OCI-LY7 (cell line): ENCODE measurements around the gene MSL3B.

Experiments used
- BruUV-seq: library from RNA; stranded (reverse); fragments of 400-500 nt; replicated peaks from 2 replicates; lab custom pipeline; 2021; lab: Mats Ljungman, UMichigan
- CTCF ChIA-PET: fragments of 300-600 bp; sonication (Branson Sonifier 250); formaldehyde crosslinking; loops from one replicate; lab custom pipeline; 2022; ENCODE audit warnings: antibody characterized with exemption; ENCODE audit not compliant: unreplicated experiment; lab: Charles Lee
- POLR2A ChIA-PET: fragments of 300-600 bp; sonication (Branson Sonifier 250); formaldehyde crosslinking; loops from one replicate; lab custom pipeline; 2022; ENCODE audit warnings: antibody characterized with exemption; lab: Charles Lee
- DNase-seq: peaks from one replicate; pipeline ENCODE4 v3.0.0-alpha.2; 2015; ENCODE audit warnings: low spot score
- H2AFZ ChIP-seq: fragments of 200-600 bp; sonication (generic), shearing (Covaris generic); 2 replicates; pipeline ENCODE4 v1.6.1; 2014; ENCODE audit warnings: mild to moderate bottlenecking, antibody characterized with exemption, low read length, moderate library complexity
- H3K27ac ChIP-seq: fragments of 200-600 bp; sonication (generic); 2 replicates; pipeline ENCODE4 v1.5.1; 2014; ENCODE audit warnings: mixed run types, low read depth, mild to moderate bottlenecking, moderate library complexity, low read length, inconsistent platforms; ENCODE audit not compliant: poor library complexity, severe bottlenecking
- H3K36me3 ChIP-seq: fragments of 200-600 bp; sonication (generic); 2 replicates; pipeline ENCODE4 v1.6.1; 2014; ENCODE audit warnings: mild to moderate bottlenecking, antibody characterized with exemption, low read length, moderate library complexity, mixed read lengths; ENCODE audit not compliant: insufficient read depth
- H3K4me1 ChIP-seq: fragments of 200-600 bp; sonication (generic); 2 replicates; pipeline ENCODE4 v1.5.1; 2014; ENCODE audit warnings: mild to moderate bottlenecking, low read length; ENCODE audit not compliant: insufficient read depth, poor library complexity, severe bottlenecking
- H3K4me2 ChIP-seq: fragments of 200-600 bp; sonication (generic); 2 replicates; pipeline ENCODE4 v1.6.1; 2014; ENCODE audit warnings: mild to moderate bottlenecking, low read length
- H3K4me3 ChIP-seq: fragments of 200-600 bp; sonication (generic); 2 replicates; pipeline ENCODE4 v1.5.1; 2014; ENCODE audit warnings: mild to moderate bottlenecking, low read depth, low read length; ENCODE audit not compliant: poor library complexity, severe bottlenecking
- H3K79me2 ChIP-seq: fragments of 200-600 bp; sonication (generic); 2 replicates; pipeline ENCODE4 v1.6.1; 2016; ENCODE audit warnings: low read depth, mild to moderate bottlenecking, low read length, moderate library complexity, mixed read lengths; ENCODE audit not compliant: insufficient read depth
- H3K9me2 ChIP-seq: fragments of 200-600 bp; sonication (generic); 2 replicates; pipeline ENCODE4 v1.6.1; 2016; ENCODE audit warnings: mild to moderate bottlenecking, low read length, mixed read lengths; ENCODE audit not compliant: insufficient read depth
- H3K9me3 ChIP-seq: fragments of 200-600 bp; sonication (generic); 2 replicates; pipeline ENCODE4 v1.6.1; 2014; ENCODE audit warnings: mild to moderate bottlenecking, mixed run types, low read length, mixed read lengths
- H4K20me1 ChIP-seq: fragments of 200-600 bp; sonication (generic); 2 replicates; pipeline ENCODE4 v1.6.1; 2014; ENCODE audit warnings: mild to moderate bottlenecking, antibody characterized with exemption, low read length, moderate library complexity, mixed read lengths; ENCODE audit not compliant: insufficient read depth
- CTCF ChIP-seq: fragments of 200-600 bp; sonication (generic); conservative IDR thresholded peaks from 2 replicates; pipeline ENCODE4 v1.5.1; 2014; ENCODE audit warnings: mild to moderate bottlenecking, antibody characterized with exemption, low read length, moderate library complexity, mixed read lengths
- EZH2phosphoT487 ChIP-seq: fragments of 200-600 bp; sonication (generic); IDR thresholded peaks from 2 replicates; pipeline ENCODE4 v1.6.1; 2018; ENCODE audit warnings: low read depth, borderline replicate concordance, mild to moderate bottlenecking, mixed run types, antibody characterized with exemption, low read length, moderate library complexity, mixed read lengths
- intact Hi-C: fragments of 100-400 bp; cut with micrococcal nuclease; formaldehyde crosslinking; loops from one replicate; pipeline ENCODE4 v1.10.0; 2022; ENCODE audit not compliant: unreplicated experiment

MSL3B gene

DNA sequence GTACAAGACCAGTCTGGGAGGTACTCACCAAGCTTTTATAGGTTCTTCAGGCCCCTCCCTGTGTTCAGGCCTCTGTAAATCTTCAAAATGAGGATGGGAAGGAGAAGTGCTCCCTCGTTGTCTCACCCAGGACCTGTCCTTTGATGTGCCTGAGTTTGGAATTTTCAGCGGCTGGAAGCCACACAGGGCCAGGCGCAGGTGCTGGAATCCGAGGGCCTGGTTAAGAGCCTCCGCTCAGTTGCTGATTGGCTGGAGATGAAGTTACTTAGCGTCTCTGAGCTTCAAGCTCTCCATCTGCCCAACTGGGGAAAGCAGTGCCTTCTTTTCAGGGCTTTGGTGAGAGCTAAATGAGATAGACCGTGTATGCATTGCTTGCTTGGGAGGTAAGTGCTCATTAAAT, 43.8 kb downstream of the MSL3B start:
- no peak overlapping the region for H3K4me2 ChIP-seq
- BruUV-seq = no TSS peak
- intact Hi-C loops = no loop called here
- no peaks in the 10 kb centered on the region for H3K4me1 ChIP-seq
- H2AFZ ChIP-seq = no peak overlapping the region
- H3K27ac ChIP-seq = no peak overlapping the region
- no peaks in the 10 kb centered on the region for H3K9me3 ChIP-seq
- TF ChIP-seq CTCF (no peak), EZH2phosphoT487 (no peak)
- no peak overlapping the region for H3K4me3 ChIP-seq
- POLR2A ChIA-PET = interaction anchor here (0.6 kb wide), 1 partner anchor 618 kb away, joined by 3 read pairs; no protein-coding TSS in a partner anchor
- CTCF ChIA-PET = no interaction called here
- no peaks in the 10 kb centered on the region for H3K9me2 ChIP-seq
- no peaks in the 10 kb centered on the region for H4K20me1 ChIP-seq
- H3K79me2 ChIP-seq = no peaks in the 10 kb centered on the region
- no peaks in the 10 kb centered on the region for H3K36me3 ChIP-seq
- DNase-seq = no peak

GRCh38 chr2:233823731-233824121, 44.5 kb downstream of the MSL3B start:
- H3K4me2 ChIP-seq = no peak overlapping the region
- no TSS peak for BruUV-seq
- no peak overlapping the region for H3K27ac ChIP-seq
- no peaks in the 10 kb centered on the region for H3K4me1 ChIP-seq
- CTCF ChIA-PET = no interaction called here
- intact Hi-C loops = no loop called here
- H3K9me2 ChIP-seq = no peaks in the 10 kb centered on the region
- no peak overlapping the region for H2AFZ ChIP-seq
- H3K4me3 ChIP-seq = no peak overlapping the region
- no peaks in the 10 kb centered on the region for H3K79me2 ChIP-seq
- POLR2A ChIA-PET = interaction anchor here (0.6 kb wide), 1 partner anchor 619 kb away, joined by 3 read pairs; no protein-coding TSS in a partner anchor
- H3K9me3 ChIP-seq = no peaks in the 10 kb centered on the region
- no peak for DNase-seq
- TF ChIP-seq CTCF = no peak
- no peak for TF ChIP-seq EZH2phosphoT487
- H4K20me1 ChIP-seq = no peaks in the 10 kb centered on the region
- no peaks in the 10 kb centered on the region for H3K36me3 ChIP-seq

DNA sequence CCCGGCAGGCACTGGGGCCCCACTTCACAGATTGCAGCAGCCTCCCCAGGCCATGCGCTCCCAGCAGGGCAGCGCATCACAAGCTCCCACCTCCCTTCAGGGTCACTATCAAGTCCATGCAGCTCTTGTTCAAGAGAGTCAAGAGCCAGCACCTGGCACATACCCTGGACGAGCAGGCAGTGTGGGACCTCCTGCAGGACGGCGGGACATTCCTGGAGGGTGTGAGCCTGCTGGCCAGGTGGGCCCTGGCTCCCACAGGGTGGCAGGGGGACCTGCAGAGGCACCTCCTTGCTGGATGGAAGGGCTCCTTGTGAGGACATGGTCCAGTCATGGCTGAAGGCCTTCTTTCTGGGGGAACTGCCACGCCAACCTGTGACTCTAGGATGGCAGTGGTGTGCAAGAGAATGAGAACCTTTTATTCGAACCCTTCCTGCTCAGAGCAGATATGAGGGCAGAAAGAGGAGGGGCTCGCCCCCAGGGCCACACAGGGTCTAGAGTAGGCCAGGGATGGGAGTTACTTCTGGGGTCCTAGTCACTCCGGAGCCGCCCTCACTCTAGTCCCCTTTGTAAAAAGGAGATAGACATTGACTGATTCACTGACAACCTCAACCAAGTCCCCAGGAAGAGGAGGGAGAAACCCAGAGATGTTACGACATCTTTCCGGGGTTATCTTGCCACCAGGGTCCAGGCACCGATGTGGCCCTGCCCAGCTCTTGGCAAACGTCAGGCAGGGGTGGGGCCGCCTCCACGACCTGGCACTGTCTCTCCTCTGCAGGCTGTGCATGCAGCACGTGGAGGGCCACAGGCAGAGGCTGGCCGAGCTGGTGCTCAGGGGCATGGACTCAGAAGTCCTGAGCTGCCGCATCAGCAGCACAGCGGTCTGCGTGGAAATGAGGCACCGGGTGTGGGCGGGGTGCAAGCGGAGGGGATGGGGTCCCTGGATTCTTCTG, 45.1 kb downstream of the MSL3B start:
- Histone ChIP-seq H3K36me3 (no peaks in the 10 kb centered on the region), H3K27ac (no peak overlapping the region), H3K79me2 (no peaks in the 10 kb centered on the region), H3K4me2 (no peak overlapping the region), H3K4me1 (no peaks in the 10 kb centered on the region), H2AFZ (no peak overlapping the region), H3K4me3 (no peak overlapping the region), H4K20me1 (no peaks in the 10 kb centered on the region), H3K9me2 (no peaks in the 10 kb centered on the region), H3K9me3 (no peaks in the 10 kb centered on the region)
- CTCF ChIA-PET = no interaction called here
- TF ChIP-seq CTCF (no peak), EZH2phosphoT487 (no peak)
- no TSS peak for BruUV-seq
- intact Hi-C loops = no loop called here
- POLR2A ChIA-PET = no interaction called here
- DNase-seq = no peak
